Activated T-helper 1 cell treated with Interleukin-2 at 50 U/mL for 16 hours (primary cell): ENCODE data around the gene STK24.

ENCODE experiments used
- DNase-seq: peaks from one replicate; pipeline ENCODE4 v3.0.0-alpha.2; 2020; ENCODE audit warnings: low read depth

The STK24 gene

DNA sequence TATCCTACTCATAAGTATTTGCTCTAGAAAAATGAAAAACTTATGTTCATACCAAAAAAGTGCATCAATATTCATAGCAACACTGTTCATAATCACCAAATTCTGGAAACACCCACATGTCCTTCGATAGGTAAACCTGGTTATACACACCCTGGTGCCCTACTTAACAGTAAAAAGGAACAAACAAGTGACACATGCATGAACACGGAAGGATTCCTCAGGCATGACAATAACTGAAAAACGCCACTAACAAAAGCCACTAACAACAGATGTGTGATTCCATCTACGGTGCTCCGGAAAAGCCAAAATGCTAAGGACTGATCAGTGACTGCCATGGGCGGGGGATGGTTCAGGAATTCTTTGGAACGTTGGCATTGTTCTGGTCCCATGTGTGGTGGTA, 65.5 kb downstream of the STK24 start:
- no peak for DNase-seq

GRCh38 chr13:98510156-98510509, 66.8 kb downstream of the STK24 start:
- no peak for DNase-seq

DNA sequence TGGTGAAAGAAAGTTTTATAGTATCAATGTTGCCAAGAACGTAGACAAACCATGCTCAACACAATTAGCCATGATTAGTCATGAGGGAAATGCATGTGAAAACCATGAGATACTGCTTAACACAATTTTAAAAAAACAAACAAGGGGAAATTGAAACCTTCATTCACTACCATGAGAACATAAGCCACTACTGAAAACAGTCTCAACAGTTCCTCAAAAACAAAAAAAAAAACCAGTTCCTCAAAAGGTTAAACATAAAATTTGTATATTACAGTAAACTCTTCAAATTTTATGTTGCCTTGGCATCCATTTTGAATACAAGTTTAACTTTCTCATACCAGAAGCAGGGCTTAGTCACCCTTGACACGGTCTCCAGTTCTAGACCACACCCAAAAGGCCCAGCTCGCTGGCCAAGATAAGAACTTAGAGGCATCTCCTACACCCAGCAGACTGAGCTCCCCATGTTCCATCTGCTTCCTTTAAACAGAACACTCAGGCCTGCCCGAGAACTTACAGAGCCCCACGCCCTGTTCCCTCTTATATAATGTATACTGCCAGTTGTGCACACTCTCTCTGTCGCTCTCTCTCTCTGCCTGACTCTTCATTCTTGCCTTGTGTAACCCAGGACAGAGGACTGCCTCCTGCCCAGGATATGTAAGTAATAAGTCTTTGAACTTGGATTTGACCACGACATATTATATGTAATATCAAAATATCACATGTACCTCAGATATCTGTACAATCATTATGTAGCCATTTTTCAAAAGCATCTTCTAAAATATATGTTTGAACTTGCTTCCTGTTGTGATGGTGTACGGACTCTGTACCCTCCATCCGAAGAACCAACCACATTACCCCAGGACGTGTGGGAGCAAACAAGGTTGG, 67.4 kb downstream of the STK24 start:
- peak; percentile 14 for DNase-seq

GRCh38 chr13:98508685-98509084, 68.2 kb downstream of the STK24 start:
- DNase-seq: no peak

DNA sequence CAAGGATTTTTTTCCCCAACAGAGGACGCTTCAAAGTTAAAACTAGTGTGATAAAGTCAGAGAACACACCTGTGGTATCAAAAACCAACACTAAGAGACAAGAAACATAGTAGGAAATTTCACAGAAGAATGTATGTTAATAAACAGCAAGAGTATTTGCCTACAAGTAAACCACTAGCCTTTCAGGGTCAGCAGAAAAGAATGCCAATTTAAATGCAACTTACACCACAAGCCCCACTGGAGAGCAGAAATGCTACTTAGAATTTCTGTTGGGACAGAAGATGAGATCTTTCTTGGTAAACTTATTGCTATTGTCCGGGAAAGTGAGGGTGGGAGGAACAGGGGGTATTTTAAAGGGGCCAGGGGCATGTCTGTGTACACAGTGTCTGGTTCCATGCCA, 68.6 kb downstream of the STK24 start:
- DNase-seq: no peak

GRCh38 chr13:98507282-98507797, 69.6 kb downstream of the STK24 start:
- DNase-seq: no peak

- no peak for DNase-seq
These were observed 70.1 kb downstream of the STK24 start for GRCh38 chr13:98506728-98507230.

- DNase-seq: no peak
These were observed 70.6 kb downstream of the STK24 start for GRCh38 chr13:98506322-98506721.

GRCh38 chr13:98505217-98505616, 71.7 kb downstream of the STK24 start:
- no peak for DNase-seq

- DNase-seq: no peak
These were observed 72.4 kb downstream of the STK24 start for GRCh38 chr13:98504371-98504963.

- DNase-seq: no peak
These were observed 72.9 kb downstream of the STK24 start for GRCh38 chr13:98504029-98504351.

- DNase-seq: no peak
These were observed 73.5 kb downstream of the STK24 start for GRCh38 chr13:98503175-98504028.

- no peak for DNase-seq
These were observed 75.9 kb downstream of the STK24 start for GRCh38 chr13:98500963-98501421.

DNA sequence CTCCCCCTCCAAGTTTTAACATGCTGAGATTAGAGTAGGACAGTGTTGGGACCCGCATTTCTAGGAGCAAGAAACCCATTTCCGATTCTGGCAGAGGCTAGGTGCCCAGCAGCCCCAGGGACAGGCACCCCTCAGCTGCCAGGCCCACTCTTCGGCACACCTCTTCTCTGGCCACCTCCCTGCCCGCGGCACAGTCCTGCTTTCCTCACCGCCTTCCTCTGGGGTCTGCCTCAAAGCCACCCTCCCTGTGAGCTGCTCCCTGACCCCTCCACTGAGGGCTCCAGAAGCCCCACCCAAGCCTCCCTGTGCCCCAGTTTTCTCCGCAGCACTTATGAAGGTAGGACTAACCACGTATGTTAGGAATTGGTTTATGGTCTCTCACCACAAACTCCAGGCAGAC, 79.9 kb downstream of the STK24 start:
- no peak for DNase-seq

DNA sequence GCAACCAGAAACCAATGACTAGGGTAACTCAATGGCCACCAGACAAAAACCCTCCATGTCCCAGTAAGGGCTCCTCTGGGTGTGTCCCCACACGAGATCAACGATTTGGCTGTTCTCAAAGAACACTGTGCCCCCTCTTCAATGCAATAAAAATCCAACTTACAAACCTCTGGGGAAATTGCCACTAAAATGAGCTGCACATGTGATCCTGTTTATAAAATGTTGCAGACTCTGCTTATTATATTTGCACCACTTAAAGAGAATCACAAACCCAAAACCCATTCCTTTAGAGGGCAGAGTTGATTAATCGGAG, 80.5 kb downstream of the STK24 start:
- no peak for DNase-seq

DNA sequence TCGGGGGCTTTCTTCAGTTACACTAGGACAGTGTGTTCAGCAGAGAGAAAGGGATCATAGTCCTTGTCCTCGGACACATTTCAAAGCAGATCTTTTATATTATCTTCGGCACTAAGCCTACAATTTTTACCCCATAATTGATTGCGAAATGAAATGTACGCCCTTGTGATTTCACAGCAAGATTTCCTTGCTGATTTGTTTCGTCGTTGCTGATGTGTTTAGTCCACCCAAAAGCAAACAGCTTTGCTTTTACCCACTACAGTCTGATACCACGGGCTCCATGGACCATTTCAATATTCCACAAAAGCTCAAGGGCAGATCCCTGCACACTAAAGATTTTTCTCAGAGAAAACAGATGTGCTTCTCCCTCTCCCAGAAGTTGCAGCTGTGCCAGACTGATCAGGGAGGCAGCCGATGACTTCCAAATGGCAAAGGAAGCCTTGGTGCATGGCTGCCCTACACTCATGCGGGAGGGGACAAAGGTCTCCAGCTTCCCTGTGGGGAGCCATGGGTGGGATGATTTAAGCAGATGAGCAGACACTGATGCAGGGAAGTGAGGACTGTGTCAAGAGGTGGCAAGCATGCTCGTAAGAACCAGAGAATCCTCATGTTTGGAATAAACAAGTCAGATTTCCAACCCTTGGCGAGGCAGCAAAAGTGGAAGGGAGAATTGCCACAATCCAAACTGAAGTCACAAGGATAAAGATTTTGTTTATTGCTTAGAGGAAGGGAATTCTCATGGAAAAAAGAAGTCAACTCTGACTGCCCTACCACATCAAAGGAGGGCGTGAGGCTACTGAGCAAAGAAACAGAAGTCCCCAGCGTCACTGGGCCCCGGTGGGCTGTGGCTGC, 81.1 kb downstream of the STK24 start:
- DNase-seq: no peak

DNA sequence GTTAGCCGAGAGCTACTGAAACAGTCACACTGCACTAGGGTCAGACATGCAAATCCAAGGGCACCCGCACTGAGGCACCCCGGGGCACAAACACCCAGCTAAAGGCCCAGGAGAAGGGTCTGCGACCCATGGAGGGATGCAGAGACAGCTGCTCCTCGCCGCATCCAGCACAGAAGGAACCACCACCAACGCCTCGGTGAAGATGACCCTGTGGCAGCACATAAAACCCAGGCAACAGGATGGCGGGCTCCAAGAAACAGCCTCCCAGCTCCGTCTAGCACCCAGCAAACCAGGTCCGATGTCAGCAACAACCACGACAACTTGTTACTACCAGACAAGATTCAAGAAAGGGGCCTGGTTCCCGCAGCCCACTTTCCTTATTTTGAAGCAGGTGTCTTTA, 82.1 kb downstream of the STK24 start:
- no peak for DNase-seq

- no peak for DNase-seq
These were observed 83.7 kb downstream of the STK24 start for GRCh38 chr13:98493042-98493712.

DNA sequence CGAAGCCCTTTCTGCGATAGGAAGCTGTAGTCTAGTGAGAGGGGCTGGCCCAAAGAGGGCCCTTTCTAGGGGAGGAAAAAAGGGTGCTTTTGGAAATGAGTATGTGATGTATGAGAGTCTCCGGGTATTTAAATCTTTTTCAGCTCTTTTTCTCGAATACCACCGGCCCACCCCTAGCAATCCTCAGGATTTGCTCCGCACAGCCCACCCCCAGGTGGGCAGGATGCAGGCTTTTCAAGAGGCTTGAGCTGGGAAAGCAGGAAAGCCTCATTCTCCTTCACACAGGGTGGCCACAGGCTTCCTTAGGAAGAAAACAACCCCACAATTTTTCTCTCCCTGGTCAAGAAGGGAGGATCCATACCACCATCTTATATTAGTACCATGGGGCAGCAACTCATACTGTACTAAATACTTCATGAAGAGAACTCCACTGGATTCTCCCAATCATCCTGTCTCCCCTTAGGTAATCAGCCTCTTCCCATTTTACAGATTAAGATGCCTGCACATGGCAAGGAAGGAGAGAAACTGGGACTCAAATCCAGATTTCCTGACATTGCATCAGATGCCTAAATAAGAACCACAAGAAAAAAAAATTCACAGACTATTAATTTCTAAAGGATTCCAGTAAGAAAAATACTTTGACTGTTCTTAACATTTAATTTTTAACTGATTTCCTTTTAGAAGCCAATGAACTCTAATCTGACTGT, 84.4 kb downstream of the STK24 start:
- no peak for DNase-seq

- DNase-seq: no peak
These were observed 86.0 kb downstream of the STK24 start for GRCh38 chr13:98490866-98491265.
